ENCODE results near the gene SUSD4.

GRCh38 chr1:223227031-223227430 lies 136.9 kb downstream of the SUSD4 start:
- TF ChIP-seq, protein P1, sequence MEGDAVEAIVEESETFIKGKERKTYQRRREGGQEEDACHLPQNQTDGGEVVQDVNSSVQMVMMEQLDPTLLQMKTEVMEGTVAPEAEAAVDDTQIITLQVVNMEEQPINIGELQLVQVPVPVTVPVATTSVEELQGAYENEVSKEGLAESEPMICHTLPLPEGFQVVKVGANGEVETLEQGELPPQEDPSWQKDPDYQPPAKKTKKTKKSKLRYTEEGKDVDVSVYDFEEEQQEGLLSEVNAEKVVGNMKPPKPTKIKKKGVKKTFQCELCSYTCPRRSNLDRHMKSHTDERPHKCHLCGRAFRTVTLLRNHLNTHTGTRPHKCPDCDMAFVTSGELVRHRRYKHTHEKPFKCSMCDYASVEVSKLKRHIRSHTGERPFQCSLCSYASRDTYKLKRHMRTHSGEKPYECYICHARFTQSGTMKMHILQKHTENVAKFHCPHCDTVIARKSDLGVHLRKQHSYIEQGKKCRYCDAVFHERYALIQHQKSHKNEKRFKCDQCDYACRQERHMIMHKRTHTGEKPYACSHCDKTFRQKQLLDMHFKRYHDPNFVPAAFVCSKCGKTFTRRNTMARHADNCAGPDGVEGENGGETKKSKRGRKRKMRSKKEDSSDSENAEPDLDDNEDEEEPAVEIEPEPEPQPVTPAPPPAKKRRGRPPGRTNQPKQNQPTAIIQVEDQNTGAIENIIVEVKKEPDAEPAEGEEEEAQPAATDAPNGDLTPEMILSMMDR (IDR thresholded peaks at IDR 0.05 in 2 of 3, conservative IDR thresholded peaks at IDR 0.05 in 1 of 3; ENCODE audit: control insufficient read depth in 2 of 3, extremely low read depth in 1 of 3, insufficient read depth in 1 of 3, low read depth in 3 of 3, low read length in 3 of 3), result no peak
- TF ChIP-seq GABPA (IDR thresholded peaks at IDR 0.05; ENCODE audit: low read depth), result no peak
- TF ChIP-seq PAX5 (IDR thresholded peaks at IDR 0.05; ENCODE audit: borderline replicate concordance, low read depth, low read length), result no peak
- no peak for TF ChIP-seq ZNF24 (IDR thresholded peaks at IDR 0.05)
- no peak for TF ChIP-seq CHD2 (IDR thresholded peaks at IDR 0.05; ENCODE audit: borderline replicate concordance, low read depth, low read length)
- TF ChIP-seq SUZ12 (IDR thresholded peaks at IDR 0.05; ENCODE audit: unreplicated experiment), result no peak
- no peak for TF ChIP-seq DPF2 (IDR thresholded peaks at IDR 0.05)
- no peak for TF ChIP-seq TARDBP (IDR thresholded peaks at IDR 0.05; ENCODE audit: borderline replicate concordance)
- TF ChIP-seq ZZZ3 (IDR thresholded peaks at IDR 0.05; ENCODE audit: control insufficient read depth, insufficient read length, low read depth), result no peak

Measured in GM12878 (cell line).